GM19025 (cell line): ENCODE measurements around the gene ENTPD5.
"Not testable (repeated sequence)": the region's sequence is repeated elsewhere in the genome, so short reads cannot be mapped to it uniquely, and the experiment has no call there.

Source experiments
- ATAC-seq: cut with Tn5 transposase; IDR thresholded peaks from one replicate; pipeline ENCODE4 v1.9.1; 2021; ENCODE audit warnings: mild to moderate bottlenecking, low read depth, moderate library complexity; ENCODE audit not compliant: unreplicated experiment

Gene ENTPD5

DNA sequence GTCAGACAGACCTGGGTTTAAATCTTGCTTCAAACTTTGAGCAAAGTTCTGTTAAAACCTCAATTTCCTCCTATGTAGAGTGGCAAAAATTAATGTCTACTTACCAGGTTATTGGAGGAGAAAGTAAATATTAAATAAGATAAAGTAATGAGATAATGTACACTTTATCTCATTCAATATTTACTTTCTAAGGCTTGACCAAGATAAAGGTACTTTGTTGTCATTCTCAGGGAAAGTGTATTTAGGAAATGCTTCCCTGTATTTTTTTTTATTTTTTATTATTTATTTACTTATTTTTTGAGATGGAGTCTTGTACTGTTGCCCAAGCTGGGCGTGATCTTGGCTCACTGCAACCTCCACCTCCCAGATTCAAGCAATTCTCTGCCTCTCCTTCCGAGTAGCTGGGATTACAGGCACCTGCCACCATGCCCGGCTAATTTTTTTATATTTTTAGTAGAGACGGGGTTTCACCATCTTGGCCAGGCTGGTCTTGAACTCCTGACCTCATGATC is 73.9 kb downstream of the ENTPD5 start:
- ATAC-seq, result no peak

DNA sequence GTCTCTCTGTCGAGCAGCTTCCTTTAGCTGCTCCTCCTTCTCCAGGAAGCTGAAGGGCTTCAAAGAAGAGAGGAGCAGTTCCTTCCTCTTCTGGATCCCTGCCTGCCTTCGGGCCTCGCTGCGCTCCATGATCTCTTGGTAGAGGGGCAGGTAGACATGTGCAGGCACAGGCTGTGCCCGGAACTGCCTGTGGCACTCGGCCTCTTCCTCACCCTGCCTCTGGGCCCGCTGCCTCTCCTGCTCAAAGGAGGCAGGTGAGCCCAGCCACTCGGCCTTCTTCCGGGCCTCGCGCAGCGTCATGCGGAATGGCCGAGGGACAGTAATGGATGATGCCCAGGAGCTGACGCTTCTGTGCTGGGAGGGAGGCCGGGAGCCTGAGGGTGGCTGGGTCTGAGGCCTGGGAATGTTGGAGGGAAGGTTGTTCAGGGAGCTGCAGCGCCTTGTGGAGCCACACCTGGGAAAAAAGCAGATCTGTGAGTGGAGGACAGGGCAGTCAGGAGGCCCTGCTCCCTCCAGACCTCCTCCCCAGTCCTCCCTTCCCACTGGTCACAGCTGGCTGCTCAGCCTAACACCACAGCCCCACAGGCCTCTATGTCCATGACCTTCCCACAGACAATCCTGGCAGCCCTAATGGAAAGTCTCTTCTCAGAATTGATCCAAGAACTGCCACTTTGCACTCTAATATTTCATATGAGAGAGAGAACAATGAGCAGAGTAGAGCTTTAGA is 74.5 kb downstream of the ENTPD5 start:
- no peak for ATAC-seq

- ATAC-seq, result no peak
Observed at GRCh38 chr14:73943083-73943482, 76.0 kb downstream of the ENTPD5 start.

DNA sequence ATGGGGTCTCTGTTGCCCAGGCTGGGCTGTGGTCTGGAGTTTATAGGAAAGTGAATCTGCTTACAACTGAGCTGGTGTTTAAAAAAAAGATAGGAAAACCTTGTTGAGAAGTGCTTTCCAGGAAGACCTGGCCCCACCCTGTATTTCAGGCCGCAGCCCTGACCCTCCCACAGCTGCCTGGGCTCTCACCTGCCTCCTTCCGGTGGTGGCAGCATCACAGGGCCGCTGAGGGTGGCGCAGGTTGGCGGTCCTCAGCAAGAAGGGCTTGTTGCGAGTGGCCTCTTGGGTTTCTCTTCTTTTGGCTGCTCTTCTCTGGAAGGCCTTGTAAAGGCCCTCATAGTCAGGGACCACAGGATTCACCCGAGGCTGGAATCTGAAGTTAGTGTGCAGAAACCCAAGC is 76.9 kb downstream of the ENTPD5 start:
- ATAC-seq, result no peak

GRCh38 chr14:73937012-73937411 is 82.1 kb downstream of the ENTPD5 start:
- ATAC-seq, result no peak

DNA sequence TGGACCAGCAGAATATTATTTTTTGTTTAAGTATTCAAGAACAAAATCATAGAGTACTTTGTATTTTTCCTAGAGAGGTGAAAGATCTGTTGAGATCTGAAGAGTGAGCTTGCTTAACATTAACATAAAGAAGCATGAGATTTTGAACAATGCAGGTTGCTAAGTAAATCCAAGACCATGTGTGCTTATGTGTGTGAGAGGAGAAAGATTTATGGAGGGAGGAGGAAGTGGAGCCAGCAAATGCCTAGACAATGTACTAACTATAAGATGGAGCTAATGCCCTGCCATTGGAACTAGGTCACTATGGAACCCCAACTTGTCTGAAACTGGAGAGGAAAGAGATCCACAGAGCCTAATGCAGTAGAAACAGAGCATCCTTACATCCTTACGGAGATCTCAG is 82.5 kb downstream of the ENTPD5 start:
- no peak for ATAC-seq

DNA sequence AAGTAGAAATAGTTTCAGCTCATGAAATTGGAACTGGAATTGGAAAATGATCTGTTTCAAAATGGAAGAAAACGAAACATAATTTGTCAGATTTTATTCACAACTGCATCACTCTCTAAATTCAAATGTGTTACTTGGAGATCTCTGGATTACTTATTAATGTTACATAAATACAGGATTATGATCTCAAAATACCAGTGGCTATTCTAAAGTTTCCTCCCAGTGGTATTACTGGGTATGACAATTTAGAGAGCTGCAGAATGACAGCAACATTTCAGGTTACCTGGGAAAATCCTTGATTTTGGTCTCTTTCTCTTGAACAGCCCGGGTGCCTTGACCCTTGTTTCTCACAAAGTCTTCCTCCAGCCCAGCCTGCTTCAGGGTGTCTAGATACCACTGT is 83.4 kb downstream of the ENTPD5 start:
- ATAC-seq, result no peak

DNA sequence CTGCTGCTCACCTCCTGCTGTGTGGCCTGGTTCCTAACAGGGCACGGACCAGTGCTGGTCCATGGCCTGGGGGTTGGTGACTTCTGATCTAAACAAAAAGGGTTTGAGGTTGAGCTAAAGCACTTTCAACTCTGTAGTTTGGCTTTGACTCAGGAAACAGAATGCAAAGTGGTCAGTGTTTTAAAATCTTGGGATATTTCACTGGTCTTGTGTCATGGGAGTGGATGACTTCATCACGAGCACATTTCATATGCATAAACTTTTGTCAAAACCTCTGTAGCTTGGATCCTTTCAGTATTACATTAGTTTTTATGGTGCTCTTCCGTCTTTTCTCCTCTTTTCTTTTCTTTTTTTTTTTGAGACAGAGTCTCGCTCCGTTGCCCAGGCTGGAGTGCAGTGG is 94.8 kb downstream of the ENTPD5 start:
- ATAC-seq, result no peak

DNA sequence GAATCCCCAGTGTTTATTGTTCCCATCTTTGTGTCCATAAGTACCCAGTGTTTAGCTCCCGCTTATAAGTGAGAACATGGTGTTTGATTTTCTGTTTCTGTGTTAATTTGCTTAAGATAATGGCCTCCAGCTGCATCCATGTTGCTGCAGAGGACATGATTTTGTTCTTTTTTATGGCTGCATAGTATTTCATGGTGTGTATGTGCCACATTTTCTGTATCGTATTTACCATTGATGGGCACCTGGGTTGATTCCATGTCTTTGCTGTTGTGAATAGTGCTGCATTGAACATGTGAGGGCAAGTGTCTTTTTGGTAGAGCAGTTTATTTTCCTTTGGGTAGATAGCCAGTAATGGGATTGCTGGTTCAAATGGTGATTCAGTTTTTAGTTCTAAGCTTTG is 99.6 kb downstream of the ENTPD5 start:
- not testable (repeated sequence) for ATAC-seq

DNA sequence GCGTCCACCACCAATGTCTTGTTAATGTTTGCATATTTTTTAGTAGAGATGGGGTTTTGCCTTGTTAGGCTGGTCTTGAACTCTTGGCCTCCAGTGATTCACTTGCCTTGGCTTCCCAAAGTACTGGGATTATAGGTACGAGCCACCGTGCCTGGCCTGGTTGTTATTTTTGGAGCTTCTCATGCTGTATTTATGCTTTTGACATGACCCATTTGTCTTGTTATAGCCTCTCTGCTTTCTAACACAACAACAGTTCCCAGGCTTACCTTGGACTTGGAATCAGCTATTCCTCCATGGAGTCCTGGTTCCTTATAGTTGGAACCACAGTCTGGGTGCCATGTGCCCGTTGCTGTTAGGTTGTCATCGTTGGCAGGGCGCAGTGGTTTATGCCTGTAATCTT is 102.8 kb downstream of the ENTPD5 start:
- no peak for ATAC-seq

- ATAC-seq, result no peak
Observed at GRCh38 chr14:73913256-73913655, 105.8 kb downstream of the ENTPD5 start.

DNA sequence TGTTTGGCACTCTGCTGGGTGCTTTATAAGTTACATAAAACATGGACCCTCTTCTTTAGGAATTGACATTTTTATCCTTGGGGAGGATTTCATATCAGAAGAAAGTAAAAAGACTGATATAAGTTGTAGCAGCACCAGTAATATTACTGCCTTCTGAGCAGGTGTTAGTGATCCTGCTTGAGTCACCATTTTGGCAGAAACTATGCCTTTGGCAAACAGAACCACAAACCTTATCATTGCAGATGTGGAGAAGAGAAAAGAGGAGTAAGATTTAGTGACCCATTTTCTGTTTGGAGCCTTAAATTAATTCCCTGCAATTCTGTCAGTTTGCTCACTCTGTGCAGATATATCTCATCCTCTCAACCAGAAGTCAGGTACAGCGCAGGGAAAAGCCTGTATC is 109.4 kb downstream of the ENTPD5 start:
- no peak for ATAC-seq
